ENCODE results near the gene APOC4. TPM values are rescaled to one million over a fixed set of nuclear protein-coding genes. Genes with fewer than 3 reads are reported as not detected.

APOC4 gene
- total and polyA plus RNA-seq, 2 donors (not counting 1 experiment from before 2014, with no cell fraction given), result not detected

DNA sequence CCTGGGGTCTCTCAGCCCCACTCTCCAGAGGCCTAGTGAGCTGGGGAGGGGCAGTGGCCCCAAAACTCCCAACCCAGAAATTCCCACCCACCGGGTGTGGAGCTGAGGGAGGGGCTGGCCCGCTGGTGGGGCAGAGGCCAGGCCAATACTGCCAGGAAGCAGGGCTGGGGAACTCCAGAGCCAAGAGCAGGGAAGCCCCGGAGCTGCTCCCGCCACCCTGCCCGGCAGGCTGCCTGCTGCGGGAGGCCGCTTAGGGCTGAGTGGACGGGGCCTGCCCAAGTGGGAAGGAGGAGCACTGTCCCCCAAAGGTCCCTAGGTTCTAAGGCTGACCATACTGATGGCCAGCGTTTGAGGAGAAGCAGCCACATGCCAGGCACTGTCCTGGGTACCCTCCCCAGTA lies 46.2 kb downstream of the APOC4 start:
- intact Hi-C loops (cut with micrococcal nuclease), result no loop called here
- no peaks in the 10 kb centered on the region for H3K9me3 ChIP-seq (ENCODE audit: control extremely low read depth in 1 of 3, control insufficient read depth in 2 of 3, insufficient read depth in 1 of 3, low read length in 2 of 3)
- no peak overlapping the region for H3K27ac ChIP-seq (ENCODE audit: low read length in 2 of 2)
- Mint-ChIP-seq H3K9me3 (ENCODE audit: insufficient read depth) (no peaks in the 10 kb centered on the region), H3K27ac (no peak overlapping the region), H3K4me1 (peaks cover 4% of the 10 kb centered on the region), H3K4me3 (no peak overlapping the region), H3K27me3 (no peaks in the 10 kb centered on the region)
- no peak overlapping the region for H3K4me3 ChIP-seq (ENCODE audit: control extremely low read depth in 1 of 5, extremely low read depth in 1 of 5, insufficient read depth in 1 of 5, low read depth in 2 of 5, low read length in 4 of 5)
- no peak overlapping the region for H2AFZ ChIP-seq (ENCODE audit: insufficient read depth, low read depth, low read length, poor library complexity, severe bottlenecking)
- no peak for ATAC-seq (ENCODE audit: low read depth)
- 93% methylated on average over 8 of the region's 9 CpGs for WGBS (ENCODE audit: insufficient coverage)
- H3K27me3 ChIP-seq (replicated peaks in 1 of 4; ENCODE audit: control extremely low read depth in 1 of 4, control insufficient read depth in 3 of 4, insufficient read depth in 4 of 4, low read length in 3 of 4), result no peaks in the 10 kb centered on the region
- H3K36me3 ChIP-seq (replicated peaks in 1 of 2; ENCODE audit: control extremely low read depth in 1 of 2, control insufficient read depth in 1 of 2, extremely low read depth in 1 of 2, insufficient read depth in 2 of 2, low read length in 1 of 2), result peaks cover 0 to 69% of the 10 kb centered on the region in 2 experiments
- DNase-seq, result no peak
- H3K4me1 ChIP-seq (ENCODE audit: control insufficient read depth in 2 of 2, insufficient read depth in 2 of 2, low read length in 2 of 2), result no peaks in the 10 kb centered on the region
- no peak overlapping the region for H3K9ac ChIP-seq (ENCODE audit: low read length)
- TF ChIP-seq, protein P1, sequence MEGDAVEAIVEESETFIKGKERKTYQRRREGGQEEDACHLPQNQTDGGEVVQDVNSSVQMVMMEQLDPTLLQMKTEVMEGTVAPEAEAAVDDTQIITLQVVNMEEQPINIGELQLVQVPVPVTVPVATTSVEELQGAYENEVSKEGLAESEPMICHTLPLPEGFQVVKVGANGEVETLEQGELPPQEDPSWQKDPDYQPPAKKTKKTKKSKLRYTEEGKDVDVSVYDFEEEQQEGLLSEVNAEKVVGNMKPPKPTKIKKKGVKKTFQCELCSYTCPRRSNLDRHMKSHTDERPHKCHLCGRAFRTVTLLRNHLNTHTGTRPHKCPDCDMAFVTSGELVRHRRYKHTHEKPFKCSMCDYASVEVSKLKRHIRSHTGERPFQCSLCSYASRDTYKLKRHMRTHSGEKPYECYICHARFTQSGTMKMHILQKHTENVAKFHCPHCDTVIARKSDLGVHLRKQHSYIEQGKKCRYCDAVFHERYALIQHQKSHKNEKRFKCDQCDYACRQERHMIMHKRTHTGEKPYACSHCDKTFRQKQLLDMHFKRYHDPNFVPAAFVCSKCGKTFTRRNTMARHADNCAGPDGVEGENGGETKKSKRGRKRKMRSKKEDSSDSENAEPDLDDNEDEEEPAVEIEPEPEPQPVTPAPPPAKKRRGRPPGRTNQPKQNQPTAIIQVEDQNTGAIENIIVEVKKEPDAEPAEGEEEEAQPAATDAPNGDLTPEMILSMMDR (IDR thresholded peaks at IDR 0.05), result no peak
- TF ChIP-seq EZH2 (IDR thresholded peaks at IDR 0.05; ENCODE audit: borderline replicate concordance, insufficient read depth, low read depth, low read length, poor library complexity, severe bottlenecking), result no peak
- POLR2A ChIA-PET, result no interaction called here
- CTCF ChIA-PET, result interaction anchor here (0.8 to 6.0 kb wide), 12 partner anchors 11 to 261 kb away, joined by 4 to 97 read pairs (median 6); partner anchors contain the start of genes CLASRP and RELB
- no peak overlapping the region for H3K4me2 ChIP-seq (replicated peaks; ENCODE audit: low read depth, low read length, poor library complexity, severe bottlenecking)
- H4K20me1 ChIP-seq (ENCODE audit: control insufficient read depth, insufficient read depth, low read length, poor library complexity, severe bottlenecking), result no peaks in the 10 kb centered on the region
- H3K79me2 ChIP-seq (ENCODE audit: control insufficient read depth, insufficient read depth, low read length), result peaks cover 3% of the 10 kb centered on the region

DNA sequence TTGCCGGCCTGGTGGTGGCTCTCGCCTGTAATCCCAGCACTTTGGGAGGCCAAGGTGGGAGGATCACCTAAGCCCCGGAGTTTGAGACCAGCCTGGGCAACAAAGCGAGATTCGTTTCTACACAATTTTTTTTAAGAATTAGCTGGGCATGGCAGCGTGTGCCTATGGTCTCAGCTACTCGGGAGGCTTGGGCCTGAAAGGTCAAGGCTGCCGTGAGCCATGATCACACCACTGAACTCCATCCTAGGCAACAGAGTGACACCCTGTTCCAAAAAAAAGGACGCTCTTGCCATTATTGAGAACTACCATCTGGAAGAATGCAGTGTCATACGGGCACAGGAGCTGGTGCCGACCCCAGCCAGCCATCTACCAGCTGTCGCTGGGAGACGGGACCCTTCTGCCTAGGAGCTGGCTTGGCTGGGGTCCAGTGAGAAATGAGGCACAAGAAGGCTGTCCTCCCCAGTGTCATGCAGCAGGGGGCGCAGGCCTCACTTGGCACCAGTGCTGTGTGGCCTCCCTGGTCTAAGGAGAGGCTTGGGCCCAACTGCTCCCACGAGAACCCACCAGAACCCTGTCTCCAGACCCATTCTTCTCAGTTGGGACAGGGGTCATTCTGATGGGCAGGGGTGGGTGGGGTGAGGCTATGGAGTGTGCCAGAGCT lies 47.0 kb downstream of the APOC4 start:
- DNase-seq, result peak; percentile 78
- peaks cover 0 to 69% of the 10 kb centered on the region in 2 experiments for H3K36me3 ChIP-seq (replicated peaks in 1 of 2; ENCODE audit: control extremely low read depth in 1 of 2, control insufficient read depth in 1 of 2, extremely low read depth in 1 of 2, insufficient read depth in 2 of 2, low read length in 1 of 2)
- intact Hi-C loops (cut with micrococcal nuclease), result loop anchor here (1.0 kb wide), 2 partner anchors 58 to 70 kb away; no protein-coding TSS in a partner anchor
- no peaks in the 10 kb centered on the region for H3K27me3 Mint-ChIP-seq
- H3K4me1 ChIP-seq (ENCODE audit: control insufficient read depth in 2 of 2, insufficient read depth in 2 of 2, low read length in 2 of 2), result no peaks in the 10 kb centered on the region
- no peaks in the 10 kb centered on the region for H3K9me3 ChIP-seq (ENCODE audit: control extremely low read depth in 1 of 3, control insufficient read depth in 2 of 3, insufficient read depth in 1 of 3, low read length in 2 of 3)
- H3K4me3 ChIP-seq (ENCODE audit: control extremely low read depth in 1 of 5, extremely low read depth in 1 of 5, insufficient read depth in 1 of 5, low read depth in 2 of 5, low read length in 4 of 5), result no peak overlapping the region
- peak overlapping the region; percentile 65 for H3K27ac Mint-ChIP-seq
- no peak overlapping the region for H3K27ac ChIP-seq (ENCODE audit: low read length in 2 of 2)
- no peak overlapping the region for H3K4me2 ChIP-seq (replicated peaks; ENCODE audit: low read depth, low read length, poor library complexity, severe bottlenecking)
- H3K9me3 Mint-ChIP-seq (ENCODE audit: insufficient read depth), result no peaks in the 10 kb centered on the region
- no peak overlapping the region for H3K9ac ChIP-seq (ENCODE audit: low read length)
- ChIA-PET CTCF (interaction anchor here (0.8 to 6.0 kb wide), 20 partner anchors 8 to 385 kb away, joined by 3 to 97 read pairs (median 5); partner anchors contain the start of genes CLASRP and RELB), POLR2A (interaction anchor here (0.7 to 1.2 kb wide), 4 partner anchors 11 to 70 kb away, joined by 3 to 10 read pairs (median 4); partner anchors contain the start of gene RELB)
- H4K20me1 ChIP-seq (ENCODE audit: control insufficient read depth, insufficient read depth, low read length, poor library complexity, severe bottlenecking), result no peaks in the 10 kb centered on the region
- no peaks in the 10 kb centered on the region for H3K27me3 ChIP-seq (replicated peaks in 1 of 4; ENCODE audit: control extremely low read depth in 1 of 4, control insufficient read depth in 3 of 4, insufficient read depth in 4 of 4, low read length in 3 of 4)
- peaks cover 3% of the 10 kb centered on the region for H3K79me2 ChIP-seq (ENCODE audit: control insufficient read depth, insufficient read depth, low read length)
- no peak overlapping the region for H3K4me3 Mint-ChIP-seq
- TF ChIP-seq, protein P1 (IDR thresholded peaks at IDR 0.05), result peak; percentile 73
- no peak for TF ChIP-seq EZH2 (IDR thresholded peaks at IDR 0.05; ENCODE audit: borderline replicate concordance, insufficient read depth, low read depth, low read length, poor library complexity, severe bottlenecking)
- peak; percentile 86 for ATAC-seq (ENCODE audit: low read depth)
- H3K4me1 Mint-ChIP-seq, result peaks cover 4% of the 10 kb centered on the region
- H2AFZ ChIP-seq (ENCODE audit: insufficient read depth, low read depth, low read length, poor library complexity, severe bottlenecking), result no peak overlapping the region
- WGBS (ENCODE audit: insufficient coverage), result 92% methylated on average over 14 of the region's 15 CpGs

Data from B cell (primary cell).